Measurements from ENCODE around the gene HAS3. TPM values are rescaled to one million over a fixed set of nuclear protein-coding genes. Genes with fewer than 3 reads are reported as not detected.

HAS3 gene
- total RNA-seq, 2 experiments from 2014 or later, result 1.2 to 1.6 TPM

GRCh38 chr16:69150146-69150865 lies 44.9 kb downstream of the HAS3 start:
- peak; percentile 76 for ATAC-seq (ENCODE audit: low read depth)
- Mint-ChIP-seq H3K4me3 (no peak overlapping the region), H3K4me1 (no peaks in the 10 kb centered on the region), H3K36me3 (peaks cover 14% of the 10 kb centered on the region), H3K27ac (no peak overlapping the region), H3K9me3 (no peaks in the 10 kb centered on the region), H3K27me3 (no peaks in the 10 kb centered on the region)
- POLR2A ChIA-PET, result interaction anchor here (1.2 kb wide), 1 partner anchor 136 kb away, joined by 5 read pairs; no protein-coding TSS in a partner anchor
- no peak for DNase-seq

- POLR2A ChIA-PET, result interaction anchor here (0.7 to 1.7 kb wide), 3 partner anchors 9 to 381 kb away, joined by 3 to 4 read pairs (median 3); partner anchors contain the start of genes CHTF8 and UTP4
- peaks cover 31% of the 10 kb centered on the region for H3K36me3 Mint-ChIP-seq
- no peak for ATAC-seq (ENCODE audit: low read depth)
Observed at GRCh38 chr16:69157196-69157595, 51.7 kb downstream of the HAS3 start.

GRCh38 chr16:69160192-69160591 lies 54.7 kb downstream of the HAS3 start:
- Mint-ChIP-seq H3K4me1 (peaks cover under 1% of the 10 kb centered on the region), H3K27me3 (no peaks in the 10 kb centered on the region), H3K27ac (no peak overlapping the region), H3K36me3 (peaks cover 32% of the 10 kb centered on the region), H3K9me3 (no peaks in the 10 kb centered on the region), H3K4me3 (no peak overlapping the region)
- no peak for DNase-seq
- ATAC-seq (ENCODE audit: low read depth), result no peak
- POLR2A ChIA-PET, result no interaction called here

More at GRCh38 chr16:69157196-69157595, 51.7 kb downstream of the HAS3 start:
- no peak overlapping the region for H3K4me3 Mint-ChIP-seq
- H3K9me3 Mint-ChIP-seq, result no peaks in the 10 kb centered on the region
- no peak for DNase-seq
- no peaks in the 10 kb centered on the region for H3K27me3 Mint-ChIP-seq
- no peak overlapping the region for H3K27ac Mint-ChIP-seq
- H3K4me1 Mint-ChIP-seq, result no peaks in the 10 kb centered on the region

GRCh38 chr16:69165584-69165983 lies 60.1 kb downstream of the HAS3 start:
- Mint-ChIP-seq H3K36me3 (peaks cover 31% of the 10 kb centered on the region), H3K4me1 (peaks cover 18% of the 10 kb centered on the region), H3K9me3 (no peaks in the 10 kb centered on the region), H3K4me3 (no peak overlapping the region), H3K27ac (peak overlapping the region; percentile 78), H3K27me3 (no peaks in the 10 kb centered on the region)
- ATAC-seq (ENCODE audit: low read depth) (no peak), DNase-seq (no peak)
- POLR2A ChIA-PET, result interaction anchor here (0.6 to 2.7 kb wide), 3 partner anchors 9 to 627 kb away, joined by 3 to 24 read pairs (median 4); partner anchors contain the start of gene SNTB2

GRCh38 chr16:69166221-69166833 lies 60.9 kb downstream of the HAS3 start:
- Mint-ChIP-seq H3K27ac (peak overlapping the region; percentile 78), H3K4me1 (peaks cover 20% of the 10 kb centered on the region), H3K4me3 (peak overlapping the region; percentile 8), H3K27me3 (no peaks in the 10 kb centered on the region), H3K9me3 (no peaks in the 10 kb centered on the region), H3K36me3 (peaks cover 29% of the 10 kb centered on the region)
- ATAC-seq (ENCODE audit: low read depth) (peak; percentile 93), DNase-seq (peak; percentile 39)
- POLR2A ChIA-PET, result interaction anchor here (1.5 to 2.7 kb wide), 2 partner anchors 9 to 21 kb away, joined by 3 to 24 read pairs; partner anchors contain the start of gene SNTB2

GRCh38 chr16:69166946-69167930 lies 61.8 kb downstream of the HAS3 start:
- POLR2A ChIA-PET, result interaction anchor here (1.5 to 2.7 kb wide), 2 partner anchors 10 to 20 kb away, joined by 3 to 24 read pairs; partner anchors contain the start of gene SNTB2
- H3K4me3 Mint-ChIP-seq, result peak overlapping the region; percentile 8

More at GRCh38 chr16:69166946-69167930, 61.8 kb downstream of the HAS3 start:
- H3K36me3 Mint-ChIP-seq, result peaks cover 30% of the 10 kb centered on the region
- no peaks in the 10 kb centered on the region for H3K9me3 Mint-ChIP-seq
- peak overlapping the region; percentile 78 for H3K27ac Mint-ChIP-seq
- ATAC-seq (ENCODE audit: low read depth), result no peak
- H3K4me1 Mint-ChIP-seq, result peaks cover 20% of the 10 kb centered on the region
- no peaks in the 10 kb centered on the region for H3K27me3 Mint-ChIP-seq
- DNase-seq, result no peak

Other genes with a start within 250 kb of the HAS3 start
- gene CHTF8, start 26.9 kb downstream of the HAS3 start, total RNA-seq, result 100 to 1,000 TPM; 126 to 132 TPM
- gene UTP4, start 27.0 kb downstream of the HAS3 start, total RNA-seq, result 10 to 100 TPM; 40.5 to 41.4 TPM
- 10 to 100 TPM; 19.1 to 24.1 TPM for gene SNTB2, start 81.5 kb downstream of the HAS3 start, total RNA-seq
- gene VPS4A, start 205.7 kb downstream of the HAS3 start, total RNA-seq, result 10 to 100 TPM; 38.6 to 41.8 TPM
- gene PDF, start 224.9 kb downstream of the HAS3 start, total RNA-seq, result 10 to 100 TPM; 12.6 to 14.5 TPM
- gene COG8, start 233.9 kb downstream of the HAS3 start, total RNA-seq, result 10 to 100 TPM; 42.5 to 43.9 TPM
- gene NIP7, start 234.1 kb downstream of the HAS3 start, total RNA-seq, result 10 to 100 TPM; 30.7 to 39.5 TPM
- 1 to 10 TPM; 2.1 to 2.2 TPM for gene TMED6, start 246.1 kb downstream of the HAS3 start, total RNA-seq